ENCODE measurements around the gene LAMA3.

The LAMA3 gene

GRCh38 chr18:23972453-23972852 lies 283.2 kb downstream of the LAMA3 start:
- no peak for DNase-seq (ENCODE audit: low spot score)

- no peak for DNase-seq (ENCODE audit: low spot score)
These were observed 287.9 kb downstream of the LAMA3 start for GRCh38 chr18:23977103-23977502.

- no peak for DNase-seq (ENCODE audit: low spot score)
These were observed 288.6 kb downstream of the LAMA3 start for GRCh38 chr18:23977719-23978483.

GRCh38 chr18:23981369-23981980 lies 292.2 kb downstream of the LAMA3 start:
- DNase-seq (ENCODE audit: low spot score) = peak; percentile 79

- DNase-seq (ENCODE audit: low spot score) = no peak
These were observed 293.2 kb downstream of the LAMA3 start for GRCh38 chr18:23982155-23983079.

GRCh38 chr18:23983112-23983511 lies 293.9 kb downstream of the LAMA3 start:
- no peak for DNase-seq (ENCODE audit: low spot score)

- no peak for DNase-seq (ENCODE audit: low spot score)
These were observed 297.5 kb downstream of the LAMA3 start for GRCh38 chr18:23986600-23987359.

GRCh38 chr18:23990474-23991410 lies 301.5 kb downstream of the LAMA3 start:
- no peak for DNase-seq (ENCODE audit: low spot score)

GRCh38 chr18:23992089-23992940 lies 303.1 kb downstream of the LAMA3 start:
- DNase-seq (ENCODE audit: low spot score) = no peak

- no peak for DNase-seq (ENCODE audit: low spot score)
These were observed 303.7 kb downstream of the LAMA3 start for GRCh38 chr18:23992941-23993280.

- peak; percentile 68 for DNase-seq (ENCODE audit: low spot score)
These were observed 305.2 kb downstream of the LAMA3 start for GRCh38 chr18:23994361-23994902.

- DNase-seq (ENCODE audit: low spot score) = no peak
These were observed 305.9 kb downstream of the LAMA3 start for GRCh38 chr18:23995180-23995579.

- no peak for DNase-seq (ENCODE audit: low spot score)
These were observed 308.8 kb downstream of the LAMA3 start for GRCh38 chr18:23998018-23998417.

- no peak for DNase-seq (ENCODE audit: low spot score)
These were observed 309.6 kb downstream of the LAMA3 start for GRCh38 chr18:23998820-23999219.

- DNase-seq (ENCODE audit: low spot score) = no peak
These were observed 311.6 kb downstream of the LAMA3 start for GRCh38 chr18:24000613-24001490.

GRCh38 chr18:24002479-24002878 lies 313.2 kb downstream of the LAMA3 start:
- DNase-seq (ENCODE audit: low spot score) = no peak

- DNase-seq (ENCODE audit: low spot score) = no peak
These were observed 314.0 kb downstream of the LAMA3 start for GRCh38 chr18:24003288-24003687.

- no peak for DNase-seq (ENCODE audit: low spot score)
These were observed 314.8 kb downstream of the LAMA3 start for GRCh38 chr18:24003903-24004640.
